ENCODE data around the gene ZNF474. TPM values are rescaled to one million over a fixed set of nuclear protein-coding genes. Genes with fewer than 3 reads are reported as not detected.
A peak's percentile ranks its signal among the peaks of the same experiment; 100 is the strongest.

The ZNF474 gene
- total RNA-seq, 1 experiment from 2014 or later, result 0.36 TPM

GRCh38 chr5:122153774-122154173 lies 24.4 kb downstream of the ZNF474 start:
- H3K79me2 ChIP-seq (ENCODE audit: low read length), result no peaks in the 10 kb centered on the region
- H3K27me3 ChIP-seq (ENCODE audit: low read length), result no peaks in the 10 kb centered on the region
- peak overlapping the region; percentile 50 for H3K27ac ChIP-seq (ENCODE audit: low read length)
- ChIA-PET POLR2A (ENCODE audit: unreplicated experiment) (no interaction called here), CTCF (no interaction called here)
- peak overlapping the region; percentile 35 for H3K4me2 ChIP-seq (ENCODE audit: low read length)
- H3F3A ChIP-seq (ENCODE audit: low read length, unreplicated experiment), result no peaks in the 10 kb centered on the region
- H3K4me3 ChIP-seq (ENCODE audit: low read length), result no peak overlapping the region
- no peak overlapping the region for H3K9ac ChIP-seq (ENCODE audit: low read length)
- TF ChIP-seq CTCF (conservative IDR thresholded peaks at IDR 0.05; ENCODE audit: low read depth, low read length), result no peak
- no peak for TF ChIP-seq EZH2 (IDR thresholded peaks at IDR 0.05; ENCODE audit: low read length, unreplicated experiment)
- no peak for TF ChIP-seq EZH2phosphoT487 (IDR thresholded peaks at IDR 0.05; ENCODE audit: borderline replicate concordance, low read length)
- no peaks in the 10 kb centered on the region for H3K9me2 ChIP-seq (replicated peaks; ENCODE audit: low read length)
- DNase-seq, result no peak
- intact Hi-C loops (cut with micrococcal nuclease), result no loop called here
- no peak overlapping the region for H2AFZ ChIP-seq (ENCODE audit: low read length)
- peaks cover 14% of the 10 kb centered on the region for H3K4me1 ChIP-seq (ENCODE audit: insufficient read depth, low read length)
- H4K20me1 ChIP-seq (ENCODE audit: low read length), result no peaks in the 10 kb centered on the region
- no TSS peak for BruUV-seq (replicated peaks)
- no peaks in the 10 kb centered on the region for H3K36me3 ChIP-seq (ENCODE audit: low read depth, low read length)
- ATAC-seq, result no peak
- H3K9me3 ChIP-seq (ENCODE audit: low read length), result no peaks in the 10 kb centered on the region

GRCh38 chr5:122154491-122154890 lies 25.1 kb downstream of the ZNF474 start:
- H3F3A ChIP-seq (ENCODE audit: low read length, unreplicated experiment), result no peaks in the 10 kb centered on the region
- H2AFZ ChIP-seq (ENCODE audit: low read length), result no peak overlapping the region
- ChIA-PET CTCF (no interaction called here), POLR2A (ENCODE audit: unreplicated experiment) (no interaction called here)
- H3K79me2 ChIP-seq (ENCODE audit: low read length), result no peaks in the 10 kb centered on the region
- H4K20me1 ChIP-seq (ENCODE audit: low read length), result no peaks in the 10 kb centered on the region
- no peak overlapping the region for H3K27ac ChIP-seq (ENCODE audit: low read length)
- TF ChIP-seq CTCF (conservative IDR thresholded peaks at IDR 0.05; ENCODE audit: low read depth, low read length) (no peak), EZH2 (IDR thresholded peaks at IDR 0.05; ENCODE audit: low read length, unreplicated experiment) (no peak), EZH2phosphoT487 (IDR thresholded peaks at IDR 0.05; ENCODE audit: borderline replicate concordance, low read length) (no peak)
- H3K4me2 ChIP-seq (ENCODE audit: low read length), result no peak overlapping the region
- no peaks in the 10 kb centered on the region for H3K27me3 ChIP-seq (ENCODE audit: low read length)
- no peak overlapping the region for H3K4me3 ChIP-seq (ENCODE audit: low read length)
- H3K36me3 ChIP-seq (ENCODE audit: low read depth, low read length), result no peaks in the 10 kb centered on the region
- BruUV-seq (replicated peaks), result no TSS peak
- intact Hi-C loops (cut with micrococcal nuclease), result no loop called here
- H3K9ac ChIP-seq (ENCODE audit: low read length), result no peak overlapping the region
- H3K9me3 ChIP-seq (ENCODE audit: low read length), result no peaks in the 10 kb centered on the region
- no peaks in the 10 kb centered on the region for H3K9me2 ChIP-seq (replicated peaks; ENCODE audit: low read length)
- peaks cover 14% of the 10 kb centered on the region for H3K4me1 ChIP-seq (ENCODE audit: insufficient read depth, low read length)
- DNase-seq (no peak), ATAC-seq (no peak)

- Histone ChIP-seq H3K27me3 (ENCODE audit: low read length) (no peaks in the 10 kb centered on the region), H3K4me2 (ENCODE audit: low read length) (no peak overlapping the region), H3K9me3 (ENCODE audit: low read length) (no peaks in the 10 kb centered on the region), H3K9me2 (replicated peaks; ENCODE audit: low read length) (no peaks in the 10 kb centered on the region), H3F3A (ENCODE audit: low read length, unreplicated experiment) (no peaks in the 10 kb centered on the region), H4K20me1 (ENCODE audit: low read length) (no peaks in the 10 kb centered on the region), H3K36me3 (ENCODE audit: low read depth, low read length) (no peaks in the 10 kb centered on the region), H3K4me1 (ENCODE audit: insufficient read depth, low read length) (peaks cover 14% of the 10 kb centered on the region), H3K79me2 (ENCODE audit: low read length) (no peaks in the 10 kb centered on the region), H3K27ac (ENCODE audit: low read length) (no peak overlapping the region), H3K4me3 (ENCODE audit: low read length) (no peak overlapping the region), H2AFZ (ENCODE audit: low read length) (no peak overlapping the region), H3K9ac (ENCODE audit: low read length) (no peak overlapping the region)
- ATAC-seq (no peak), DNase-seq (no peak)
- intact Hi-C loops (cut with micrococcal nuclease), result no loop called here
- TF ChIP-seq EZH2 (IDR thresholded peaks at IDR 0.05; ENCODE audit: low read length, unreplicated experiment) (no peak), EZH2phosphoT487 (IDR thresholded peaks at IDR 0.05; ENCODE audit: borderline replicate concordance, low read length) (no peak), CTCF (conservative IDR thresholded peaks at IDR 0.05; ENCODE audit: low read depth, low read length) (no peak)
- ChIA-PET POLR2A (ENCODE audit: unreplicated experiment) (no interaction called here), CTCF (no interaction called here)
- no TSS peak for BruUV-seq (replicated peaks)
Measured at GRCh38 chr5:122154910-122155309, 25.6 kb downstream of the ZNF474 start.

Data from PC-3 (cell line).